ENCODE data around the gene AQP7. TPM values are rescaled to one million over a fixed set of nuclear protein-coding genes. Genes with fewer than 3 reads are reported as not detected.

AQP7 gene
- total RNA-seq, 1 experiment from 2014 or later, result 0.35 TPM

GRCh38 chr9:33344145-33344544 lies 58.2 kb downstream of the AQP7 start:
- Mint-ChIP-seq H3K27ac (ENCODE audit: unreplicated experiment) (no peak overlapping the region), H3K27me3 (ENCODE audit: unreplicated experiment) (no peaks in the 10 kb centered on the region)

GRCh38 chr9:33341182-33341581 lies 61.2 kb downstream of the AQP7 start:
- H3K27ac Mint-ChIP-seq (ENCODE audit: unreplicated experiment), result no peak overlapping the region
- H3K4me3 Mint-ChIP-seq (ENCODE audit: low read depth, unreplicated experiment), result no peak overlapping the region
- CTCF ChIA-PET, result no interaction called here
- peaks cover 37% of the 10 kb centered on the region for H3K36me3 Mint-ChIP-seq (ENCODE audit: insufficient read depth, unreplicated experiment)
- H3K27me3 Mint-ChIP-seq (ENCODE audit: unreplicated experiment), result no peaks in the 10 kb centered on the region
- no TSS peak for BruUV-seq (replicated peaks)
- intact Hi-C loops (cut with micrococcal nuclease; ENCODE audit: unreplicated experiment), result no loop called here
- DNase-seq, result no peak
- H3K9me3 Mint-ChIP-seq (ENCODE audit: low read depth, unreplicated experiment), result peaks cover 6% of the 10 kb centered on the region
- H3K4me1 Mint-ChIP-seq (ENCODE audit: low read depth, unreplicated experiment), result no peaks in the 10 kb centered on the region
- TF ChIP-seq, protein P1, sequence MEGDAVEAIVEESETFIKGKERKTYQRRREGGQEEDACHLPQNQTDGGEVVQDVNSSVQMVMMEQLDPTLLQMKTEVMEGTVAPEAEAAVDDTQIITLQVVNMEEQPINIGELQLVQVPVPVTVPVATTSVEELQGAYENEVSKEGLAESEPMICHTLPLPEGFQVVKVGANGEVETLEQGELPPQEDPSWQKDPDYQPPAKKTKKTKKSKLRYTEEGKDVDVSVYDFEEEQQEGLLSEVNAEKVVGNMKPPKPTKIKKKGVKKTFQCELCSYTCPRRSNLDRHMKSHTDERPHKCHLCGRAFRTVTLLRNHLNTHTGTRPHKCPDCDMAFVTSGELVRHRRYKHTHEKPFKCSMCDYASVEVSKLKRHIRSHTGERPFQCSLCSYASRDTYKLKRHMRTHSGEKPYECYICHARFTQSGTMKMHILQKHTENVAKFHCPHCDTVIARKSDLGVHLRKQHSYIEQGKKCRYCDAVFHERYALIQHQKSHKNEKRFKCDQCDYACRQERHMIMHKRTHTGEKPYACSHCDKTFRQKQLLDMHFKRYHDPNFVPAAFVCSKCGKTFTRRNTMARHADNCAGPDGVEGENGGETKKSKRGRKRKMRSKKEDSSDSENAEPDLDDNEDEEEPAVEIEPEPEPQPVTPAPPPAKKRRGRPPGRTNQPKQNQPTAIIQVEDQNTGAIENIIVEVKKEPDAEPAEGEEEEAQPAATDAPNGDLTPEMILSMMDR (IDR thresholded peaks at IDR 0.05; ENCODE audit: unreplicated experiment), result no peak

More at GRCh38 chr9:33344145-33344544, 58.2 kb downstream of the AQP7 start:
- H3K4me1 Mint-ChIP-seq (ENCODE audit: low read depth, unreplicated experiment), result no peaks in the 10 kb centered on the region
- no peak for DNase-seq
- CTCF ChIA-PET, result no interaction called here
- BruUV-seq (replicated peaks), result no TSS peak
- no peak overlapping the region for H3K4me3 Mint-ChIP-seq (ENCODE audit: low read depth, unreplicated experiment)
- intact Hi-C loops (cut with micrococcal nuclease; ENCODE audit: unreplicated experiment), result no loop called here
- peaks cover 38% of the 10 kb centered on the region for H3K36me3 Mint-ChIP-seq (ENCODE audit: insufficient read depth, unreplicated experiment)
- TF ChIP-seq, protein P1 (IDR thresholded peaks at IDR 0.05; ENCODE audit: unreplicated experiment), result no peak
- H3K9me3 Mint-ChIP-seq (ENCODE audit: low read depth, unreplicated experiment), result peaks cover 4% of the 10 kb centered on the region

DNA sequence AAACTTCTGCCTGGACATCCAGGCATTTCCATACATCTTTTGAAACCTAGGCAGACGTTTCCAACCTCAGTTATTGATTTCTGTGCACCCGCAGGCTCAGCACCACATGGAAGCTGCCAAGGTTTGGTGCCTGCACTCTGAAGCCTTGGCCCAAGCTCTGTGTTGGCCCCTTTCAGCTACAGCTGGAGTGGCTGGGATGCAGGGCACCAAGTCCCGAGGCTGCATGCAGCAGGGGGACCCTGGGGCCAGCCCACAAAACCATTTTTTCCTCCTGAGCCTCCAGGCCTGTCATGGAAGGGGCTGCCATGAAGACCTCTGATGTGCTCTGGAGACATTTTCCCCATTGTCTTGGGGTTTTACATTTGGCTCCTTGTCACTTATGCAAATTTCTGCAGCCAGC lies 62.2 kb downstream of the AQP7 start:
- DNase-seq, result no peak
- no peak overlapping the region for H3K4me3 Mint-ChIP-seq (ENCODE audit: low read depth, unreplicated experiment)
- H3K9me3 Mint-ChIP-seq (ENCODE audit: low read depth, unreplicated experiment), result peaks cover 6% of the 10 kb centered on the region
- TF ChIP-seq, protein P1 (IDR thresholded peaks at IDR 0.05; ENCODE audit: unreplicated experiment), result no peak
- H3K36me3 Mint-ChIP-seq (ENCODE audit: insufficient read depth, unreplicated experiment), result peaks cover 37% of the 10 kb centered on the region
- H3K4me1 Mint-ChIP-seq (ENCODE audit: low read depth, unreplicated experiment), result no peaks in the 10 kb centered on the region
- no TSS peak for BruUV-seq (replicated peaks)
- CTCF ChIA-PET, result no interaction called here
- intact Hi-C loops (cut with micrococcal nuclease; ENCODE audit: unreplicated experiment), result no loop called here
- peak overlapping the region; percentile 29 for H3K27ac Mint-ChIP-seq (ENCODE audit: unreplicated experiment)
- H3K27me3 Mint-ChIP-seq (ENCODE audit: unreplicated experiment), result no peaks in the 10 kb centered on the region

Other genes with a start within 250 kb of the AQP7 start
- 69.5 and 71.1 TPM in 2 replicates for gene B4GALT1, start 235.2 kb downstream of the AQP7 start, total RNA-seq (2022)
- gene SPINK4, start 162.4 kb downstream of the AQP7 start, total RNA-seq (2022), result not detected in 2 replicates
- gene BAG1, start 137.9 kb downstream of the AQP7 start, total RNA-seq (2022), result 35.2 and 46.2 TPM in 2 replicates
- gene CHMP5, start 137.5 kb downstream of the AQP7 start, total RNA-seq (2022), result 49.6 and 63.7 TPM in 2 replicates
- gene NFX1, start 112.1 kb downstream of the AQP7 start, total RNA-seq (2022), result 27.3 and 31.1 TPM in 2 replicates
- 4.6 and 10.4 TPM in 2 replicates for gene AQP3, start 45.0 kb upstream of the AQP7 start, total RNA-seq (2022)
- 39.3 and 48.7 TPM in 2 replicates for gene NOL6, start 71.4 kb upstream of the AQP7 start, total RNA-seq (2022)
- gene ANKRD18B, start 121.7 kb upstream of the AQP7 start, total RNA-seq (2022), result 30.5 and 30.8 TPM in 2 replicates